Caco-2 (cell line): ENCODE results near the gene NCKAP5. TPM values are rescaled to one million over a fixed set of nuclear protein-coding genes. Genes with fewer than 3 reads are reported as not detected.

ENCODE experiments used
- BruUV-seq: library from RNA; stranded (reverse); fragments of 400-500 nt; replicated peaks from 2 replicates; lab custom pipeline; 2021; lab: Mats Ljungman, UMichigan
- CTCF ChIA-PET: fragments of 300-600 bp; sonication (Branson Sonifier 250); formaldehyde crosslinking; loops from one replicate; lab custom pipeline; 2022; ENCODE audit warnings: antibody characterized with exemption; lab: Charles Lee
- POLR2A ChIA-PET: fragments of 300-600 bp; sonication (Branson Sonifier 250); formaldehyde crosslinking; loops from one replicate; lab custom pipeline; 2022; ENCODE audit warnings: antibody characterized with exemption; lab: Charles Lee
- DNase-seq, 2 experiments: peaks; one replicate each; pipeline versions ENCODE4 v3.0.0 to v3.0.0-alpha.2; 2020 to 2022
- H3K27me3 ChIP-seq: replicated peaks from 2 replicates; pipeline ENCODE4 v1.6.0; 2011; ENCODE audit warnings: low read length; ENCODE audit not compliant: control insufficient read depth, insufficient read depth
- H3K36me3 ChIP-seq: 2 replicates; pipeline ENCODE4 v1.5.1; 2011; ENCODE audit warnings: low read length; ENCODE audit not compliant: control insufficient read depth, insufficient read depth
- H3K4me1 ChIP-seq: fragments of 250-450 bp; sonication (Bioruptor Pico); 2 replicates; pipeline ENCODE4 v1.5.1; 2020; ENCODE audit warnings: mild to moderate bottlenecking
- H3K4me3 ChIP-seq: 2 replicates; pipeline ENCODE4 v1.5.1; 2011; ENCODE audit warnings: low read depth, mild to moderate bottlenecking, control low read depth, low read length
- H3K9me3 ChIP-seq: fragments of 250-450 bp; sonication (Bioruptor Pico); 2 replicates; pipeline ENCODE4 v1.5.1; 2020; ENCODE audit warnings: mild to moderate bottlenecking, moderate library complexity
- H3K27ac Mint-ChIP-seq: one replicate; pipeline ENCODE4 v1.8.0; 2022; ENCODE audit warnings: mixed read lengths; ENCODE audit not compliant: unreplicated experiment
- H3K27me3 Mint-ChIP-seq: one replicate; pipeline ENCODE4 v1.8.0; 2022; ENCODE audit warnings: mixed read lengths; ENCODE audit not compliant: insufficient read depth, unreplicated experiment
- H3K36me3 Mint-ChIP-seq: one replicate; pipeline ENCODE4 v1.8.0; 2022; ENCODE audit warnings: mild to moderate bottlenecking, mixed read lengths; ENCODE audit not compliant: insufficient read depth, unreplicated experiment
- H3K4me1 Mint-ChIP-seq: one replicate; pipeline ENCODE4 v1.8.0; 2022; ENCODE audit warnings: low read depth, mixed read lengths; ENCODE audit not compliant: unreplicated experiment
- H3K4me3 Mint-ChIP-seq: one replicate; pipeline ENCODE4 v1.8.0; 2022; ENCODE audit warnings: mild to moderate bottlenecking, moderate library complexity, mixed read lengths; ENCODE audit not compliant: unreplicated experiment
- H3K9me3 Mint-ChIP-seq: one replicate; pipeline ENCODE4 v1.8.0; 2022; ENCODE audit warnings: mixed read lengths; ENCODE audit not compliant: unreplicated experiment
- CTCF ChIP-seq, 2 experiments: fragments of 200-600 bp in 1 of 2; IDR thresholded peaks; 1 replicate in 1 of 2; 2 replicates in 1 of 2; pipeline versions ENCODE4 v1.5.1 to v1.8.0; 2011 to 2022; ENCODE audit warnings: antibody characterized with exemption in 1 of 2, control low read depth in 1 of 2, inconsistent platforms in 1 of 2, low read depth in 1 of 2, low read length in 1 of 2, mild to moderate bottlenecking in 1 of 2, moderate library complexity in 1 of 2; ENCODE audit not compliant: insufficient read depth in 1 of 2, severe bottlenecking in 1 of 2, unreplicated experiment in 1 of 2
- intact Hi-C: fragments of 100-400 bp; cut with micrococcal nuclease; formaldehyde crosslinking; loops from one replicate; pipeline ENCODE4 v1.10.0; 2022; ENCODE audit not compliant: unreplicated experiment
- total RNA-seq: library from RNA; stranded (reverse); gene quantifications from 2 replicates; pipeline ENCODE4 v1.2.3, GENCODE V29; 2022

NCKAP5 gene
- total RNA-seq, 1 experiment from 2014 or later, result 3.8 TPM

- Histone ChIP-seq H3K9me3 (no peaks in the 10 kb centered on the region), H3K4me1 (no peaks in the 10 kb centered on the region), H3K4me3 (no peak overlapping the region), H3K36me3 (no peaks in the 10 kb centered on the region), H3K27me3 (no peaks in the 10 kb centered on the region)
- no peak overlapping the region for H3K27ac Mint-ChIP-seq
- ChIA-PET CTCF (no interaction called here), POLR2A (no interaction called here)
- H3K4me1 Mint-ChIP-seq, result no peaks in the 10 kb centered on the region
- no peaks in the 10 kb centered on the region for H3K9me3 Mint-ChIP-seq
- H3K27me3 Mint-ChIP-seq, result no peaks in the 10 kb centered on the region
- no peak overlapping the region for H3K4me3 Mint-ChIP-seq
- no peak for TF ChIP-seq CTCF (IDR thresholded peaks at IDR 0.05; ENCODE audit: insufficient read depth in 1 of 2, low read depth in 1 of 2, low read length in 1 of 2, severe bottlenecking in 1 of 2, unreplicated experiment in 1 of 2)
- no peaks in the 10 kb centered on the region for H3K36me3 Mint-ChIP-seq
- no peak for DNase-seq
- intact Hi-C loops, result no loop called here
- BruUV-seq, result no TSS peak
Observed at GRCh38 chr2:133461484-133461883, 106.8 kb downstream of the NCKAP5 start.

- TF ChIP-seq CTCF (IDR thresholded peaks at IDR 0.05; ENCODE audit: insufficient read depth in 1 of 2, low read depth in 1 of 2, low read length in 1 of 2, severe bottlenecking in 1 of 2, unreplicated experiment in 1 of 2), result no peak
- CTCF ChIA-PET, result no interaction called here
- no TSS peak for BruUV-seq
- no peaks in the 10 kb centered on the region for H3K9me3 ChIP-seq
- intact Hi-C loops, result no loop called here
- H3K27me3 ChIP-seq, result no peaks in the 10 kb centered on the region
- Mint-ChIP-seq H3K9me3 (no peaks in the 10 kb centered on the region), H3K27ac (no peak overlapping the region), H3K27me3 (no peaks in the 10 kb centered on the region), H3K4me3 (no peak overlapping the region), H3K36me3 (no peaks in the 10 kb centered on the region), H3K4me1 (no peaks in the 10 kb centered on the region)
- H3K36me3 ChIP-seq, result no peaks in the 10 kb centered on the region
- no peak overlapping the region for H3K4me3 ChIP-seq
- no peak for DNase-seq
- H3K4me1 ChIP-seq, result no peaks in the 10 kb centered on the region
- POLR2A ChIA-PET, result no interaction called here
Observed at GRCh38 chr2:133459590-133459989, 108.7 kb downstream of the NCKAP5 start.

GRCh38 chr2:133458280-133458679, 110.0 kb downstream of the NCKAP5 start:
- CTCF ChIA-PET, result no interaction called here
- POLR2A ChIA-PET, result no interaction called here

More at GRCh38 chr2:133458280-133458679, 110.0 kb downstream of the NCKAP5 start:
- Mint-ChIP-seq H3K4me1 (no peaks in the 10 kb centered on the region), H3K36me3 (no peaks in the 10 kb centered on the region), H3K4me3 (no peak overlapping the region), H3K9me3 (no peaks in the 10 kb centered on the region), H3K27ac (no peak overlapping the region), H3K27me3 (no peaks in the 10 kb centered on the region)
- no peaks in the 10 kb centered on the region for H3K27me3 ChIP-seq
- intact Hi-C loops, result no loop called here
- H3K4me1 ChIP-seq, result no peaks in the 10 kb centered on the region
- BruUV-seq, result no TSS peak
- H3K4me3 ChIP-seq, result no peak overlapping the region
- no peak for DNase-seq
- no peak for TF ChIP-seq CTCF (IDR thresholded peaks at IDR 0.05; ENCODE audit: insufficient read depth in 1 of 2, low read depth in 1 of 2, low read length in 1 of 2, severe bottlenecking in 1 of 2, unreplicated experiment in 1 of 2)
- no peaks in the 10 kb centered on the region for H3K9me3 ChIP-seq
- H3K36me3 ChIP-seq, result no peaks in the 10 kb centered on the region
